GM12878 (cell line): ENCODE results near the gene INTS7. TPM values are rescaled to one million over a fixed set of nuclear protein-coding genes. Genes with fewer than 3 reads are reported as not detected.
A peak's percentile ranks its signal among the peaks of the same experiment; 100 is the strongest.
"Not testable (repeated sequence)": the region's sequence is repeated elsewhere in the genome, so short reads cannot be mapped to it uniquely, and the experiment has no call there.

Experiments
- ATAC-seq: fragments of 200-7000 bp; cut with Tn5 transposase; 3 replicates; pipeline ENCODE4 v1.9.1; 2020; ENCODE audit warnings: mild to moderate bottlenecking, moderate library complexity
- BruUV-seq: library from RNA; stranded (reverse); fragments of 400-500 nt; replicated peaks from 2 replicates; lab custom pipeline; 2021; lab: Mats Ljungman, UMichigan
- CTCF ChIA-PET: fragments of 300-600 bp; sonication (Branson Sonifier 250); formaldehyde crosslinking; extraction: SDS; loops from one replicate; lab custom pipeline; 2021; ENCODE audit warnings: inconsistent platforms; lab: Yijun Ruan, JAX
- POLR2A ChIA-PET: fragments of 350-600 bp; formaldehyde crosslinking; extraction: SDS; loops from one replicate; lab custom pipeline; 2021; ENCODE audit warnings: inconsistent platforms; lab: Charles Lee
- RAD21 ChIA-PET: fragments of 300-600 bp; sonication (Branson Sonifier 250); formaldehyde crosslinking; loops from one replicate; lab custom pipeline; 2023; ENCODE audit warnings: antibody characterized with exemption; ENCODE audit not compliant: unreplicated experiment; lab: Charles Lee
- SMC1A ChIA-PET: fragments of 300-600 bp; sonication (Branson Sonifier 250); formaldehyde crosslinking; loops from one replicate; lab custom pipeline; 2023; ENCODE audit not compliant: unreplicated experiment, uncharacterized antibody; lab: Charles Lee
- DNase-seq: peaks from one replicate; pipeline ENCODE4 v3.0.0-alpha.2; 2011; ENCODE audit warnings: low read depth, low spot score
- FAIRE-seq: peaks from 3 replicates; lab custom pipeline; 2011; peaks lifted over from hg19 to GRCh38; lab: Jason Lieb, UNC
- H2AFZ ChIP-seq: 2 replicates; pipeline ENCODE4 v1.6.0; 2011; ENCODE audit warnings: low read depth, low read length, control low read depth; ENCODE audit not compliant: control insufficient read depth
- H3K27ac ChIP-seq: 2 replicates; pipeline ENCODE4 v1.5.1; 2011; ENCODE audit warnings: control low read depth; ENCODE audit not compliant: control insufficient read depth, insufficient read depth
- H3K27me3 ChIP-seq, 2 experiments: replicated peaks in 1 of 2; 2 replicates each; pipeline versions ENCODE4 v1.6.0 to v1.6.1; 2011; ENCODE audit warnings: low read length in 1 of 2; ENCODE audit not compliant: control insufficient read depth in 2 of 2, insufficient read depth in 2 of 2
- H3K36me3 ChIP-seq, 2 experiments: 2 replicates each; pipeline ENCODE4 v1.5.1; 2011; ENCODE audit warnings: low read length in 1 of 2; ENCODE audit not compliant: control insufficient read depth in 2 of 2, insufficient read depth in 2 of 2
- H3K4me1 ChIP-seq: 2 replicates; pipeline ENCODE4 v1.6.1; 2011; ENCODE audit warnings: mild to moderate bottlenecking, low read length, moderate library complexity, mixed read lengths; ENCODE audit not compliant: control insufficient read depth, insufficient read depth
- H3K4me2 ChIP-seq: 2 replicates; pipeline ENCODE4 v1.6.0; 2011; ENCODE audit warnings: control low read depth; ENCODE audit not compliant: control insufficient read depth, insufficient read depth
- H3K4me3 ChIP-seq: fragments of 200-600 bp; sonication (generic); 2 replicates; pipeline ENCODE4 v1.5.1; 2016
- H3K79me2 ChIP-seq: 2 replicates; pipeline ENCODE4 v1.6.0; 2011; ENCODE audit warnings: low read length; ENCODE audit not compliant: control insufficient read depth, insufficient read depth
- H3K9ac ChIP-seq: 2 replicates; pipeline ENCODE4 v1.8.0; 2011; ENCODE audit warnings: low read length, control low read depth, mixed read lengths; ENCODE audit not compliant: control insufficient read depth, insufficient read depth
- H3K9me3 ChIP-seq: replicated peaks from 3 replicates; pipeline ENCODE4 v1.5.1; 2011; ENCODE audit warnings: mild to moderate bottlenecking, low read length; ENCODE audit not compliant: control insufficient read depth, insufficient read depth
- H4K20me1 ChIP-seq: 2 replicates; pipeline ENCODE4 v1.6.0; 2011; ENCODE audit not compliant: control insufficient read depth, insufficient read depth
- ASH2L ChIP-seq: fragments of 300-600, 200-600 bp; sonication (generic); IDR thresholded peaks from 2 replicates; pipeline ENCODE4 v1.6.1; 2017; ENCODE audit warnings: low read depth, mild to moderate bottlenecking, borderline replicate concordance
- BMI1 ChIP-seq: fragments of 450-650 bp; IDR thresholded peaks from 2 replicates; pipeline ENCODE4 v1.6.1; 2016; ENCODE audit warnings: mild to moderate bottlenecking, moderate library complexity, borderline replicate concordance
- CHD4 ChIP-seq: fragments of 200-600 bp; sonication (generic); IDR thresholded peaks from 2 replicates; pipeline ENCODE4 v1.6.1; 2016; ENCODE audit warnings: mild to moderate bottlenecking
- CREM ChIP-seq: IDR thresholded peaks from 2 replicates; pipeline ENCODE4 v1.6.1; 2014; ENCODE audit warnings: antibody characterized with exemption, low read depth
- MEF2A ChIP-seq: IDR thresholded peaks from 2 replicates; pipeline ENCODE4 v1.6.1; 2011; ENCODE audit warnings: low read depth, mild to moderate bottlenecking, low read length, moderate library complexity; ENCODE audit not compliant: insufficient read depth
- TCF12 ChIP-seq: IDR thresholded peaks from 2 replicates; pipeline ENCODE4 v1.6.1; 2011; ENCODE audit warnings: low read depth, mild to moderate bottlenecking, low read length
- ZNF24 ChIP-seq: fragments of 450-650 bp; IDR thresholded peaks from 2 replicates; pipeline ENCODE4 v1.6.1; 2017; ENCODE audit warnings: antibody characterized with exemption, mild to moderate bottlenecking
- WGBS: methylation state at CpG from one replicate; pipeline ENCODE4 v1.1.6; 2016; ENCODE audit warnings: low lambda C conversion rate; ENCODE audit not compliant: insufficient replicate concordance, insufficient coverage; ENCODE audit errors: missing lambda C conversion rate; 5-methylcytosine and 5-hydroxymethylcytosine counted together
- in situ Hi-C: fragments of 300-500 bp; cut with MboI; formaldehyde crosslinking; loops from 9 replicates; pipeline ENCODE4 v1.14.3; 2018; ENCODE audit warnings: mixed read lengths
- intact Hi-C: fragments of 100-400 bp; cut with micrococcal nuclease; formaldehyde crosslinking; loops from one replicate; pipeline ENCODE4 v1.14.2; 2022; ENCODE audit not compliant: unreplicated experiment
- polyA plus RNA-seq, 11 experiments: library from polyadenylated mRNA; depleted of rRNA in 4 of 11; unstranded in 6 of 11; stranded (reverse) in 5 of 11; fragments of >200 nt; fragmentation: Nextera tagmentation in 4 of 11; fragmentation: Illumina TruSeq in 1 of 11; extraction: Ambion mirVana in 4 of 11; extraction: Trizol in 1 of 11; gene quantifications; 1 replicate in 1 of 11; 2 replicates in 10 of 11; pipeline versions ENCODE4 v1.2.1 to v1.2.3, GENCODE V29; 2011 to 2016; ENCODE audit warnings: inconsistent platforms in 2 of 11, missing spikeins in 2 of 11, low read depth in 1 of 11
- total RNA-seq, 4 experiments: library from RNA; depleted of rRNA in 3 of 4; stranded (reverse); fragments of >200 nt in 3 of 4; fragmentation: Illumina TruSeq in 1 of 4; extraction: Trizol in 1 of 4; gene quantifications; 2 replicates each; pipeline versions ENCODE4 v1.2.1 to v1.2.3, GENCODE V29; 2013 to 2021
- TF ChIP-seq, protein P1 (sequence below): fragments of 450-650 bp; formaldehyde crosslinking; IDR thresholded peaks from 2 replicates; pipeline ENCODE4 v1.4.0; 2022; ENCODE audit warnings: mild to moderate bottlenecking, moderate library complexity
- TF ChIP-seq, protein P2 (sequence below): fragments of 450-650 bp; IDR thresholded peaks from 2 replicates; pipeline ENCODE4 v1.6.1; 2017; ENCODE audit warnings: low read depth, mild to moderate bottlenecking, moderate library complexity
- TF ChIP-seq, protein P3 (sequence below): IDR thresholded peaks from 2 replicates; pipeline ENCODE4 v1.6.1; 2011; ENCODE audit warnings: borderline replicate concordance, low read depth, mild to moderate bottlenecking, moderate library complexity, mixed read lengths, low read length; ENCODE audit not compliant: insufficient read depth; ENCODE audit errors: extremely low read length

The INTS7 gene
- total and polyA plus RNA-seq, 10 of the 15 experiments (the other 5 are each of a cell fraction or from before 2014, with no cell fraction given), result 17.1 to 49.1 (median 26.8) TPM

DNA sequence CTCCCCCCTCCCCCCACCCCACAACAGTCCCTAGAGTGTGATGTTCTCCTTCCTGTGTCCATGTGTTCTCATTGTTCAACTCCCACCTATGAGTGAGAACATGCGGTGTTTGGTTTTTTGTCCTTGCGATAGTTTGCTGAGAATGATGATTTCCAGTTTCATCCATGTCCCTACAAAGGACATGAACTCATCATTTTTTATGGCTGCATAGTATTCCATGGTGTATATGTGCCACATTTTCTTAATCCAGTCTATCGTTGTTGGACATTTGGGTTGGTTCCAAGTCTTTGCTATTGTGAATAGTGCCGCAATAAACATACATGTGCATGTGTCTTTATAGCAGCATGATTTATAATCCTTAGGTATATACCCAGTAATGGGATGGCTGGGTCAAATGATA, 81.8 kb downstream of the INTS7 start:
- in situ Hi-C loops, H3K4me2 ChIP-seq, H2AFZ ChIP-seq, RAD21 ChIA-PET, BruUV-seq, H3K36me3 ChIP-seq, H3K9me3 ChIP-seq, H3K79me2 ChIP-seq, intact Hi-C loops, H3K4me1 ChIP-seq, H3K27me3 ChIP-seq, H4K20me1 ChIP-seq, FAIRE-seq, DNase-seq, H3K4me3 ChIP-seq, H3K9ac ChIP-seq, H3K27ac ChIP-seq, POLR2A ChIA-PET, ATAC-seq: not testable (repeated sequence)
- CTCF ChIA-PET, result interaction anchor here (1.4 kb wide), 1 partner anchor 255 kb away, joined by 8 read pairs; no protein-coding TSS in a partner anchor
- SMC1A ChIA-PET, result interaction anchor here (1.4 to 3.2 kb wide), 2 partner anchors 13 to 24 kb away, joined by 3 to 16 read pairs; no protein-coding TSS in a partner anchor
- 83% methylated on average over 1 of the region's 4 CpGs for WGBS

DNA sequence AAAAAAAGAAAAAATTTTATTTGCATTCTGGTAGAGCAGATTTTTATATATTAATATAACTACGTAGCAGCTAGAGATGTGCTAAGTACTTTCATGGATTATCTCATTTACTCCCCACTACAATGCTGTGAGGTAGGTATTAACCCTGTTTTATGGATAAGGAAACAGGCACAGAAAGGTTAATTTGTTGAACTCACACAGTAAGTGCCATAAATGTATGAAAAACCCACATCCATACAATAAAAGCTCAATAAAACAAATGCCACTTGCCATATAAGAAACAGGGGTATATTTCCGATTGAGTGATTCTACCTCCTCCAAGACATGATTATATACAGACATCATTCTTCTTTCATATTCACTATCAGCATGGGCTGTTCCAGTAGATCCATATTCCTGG, 83.1 kb downstream of the INTS7 start:
- DNase-seq (no peak), FAIRE-seq (no peak), ATAC-seq (no peak; the same call in 2 of the 3 replicates)
- Histone ChIP-seq H3K4me1 (peaks cover 7% of the 10 kb centered on the region), H3K27ac (peak overlapping the region; percentile 1; the same call in 1 of the 2 replicates), H3K27me3 (no peaks in the 10 kb centered on the region), H3K36me3 (no peaks in the 10 kb centered on the region), H3K9ac (no peak overlapping the region), H3K4me2 (no peak overlapping the region), H4K20me1 (no peaks in the 10 kb centered on the region), H3K9me3 (no peaks in the 10 kb centered on the region), H3K79me2 (no peaks in the 10 kb centered on the region), H2AFZ (no peak overlapping the region), H3K4me3 (no peak overlapping the region)
- BruUV-seq, result no TSS peak
- in situ Hi-C loops, result no loop called here
- POLR2A ChIA-PET, result interaction anchor here (2.2 kb wide), 1 partner anchor 12 kb away, joined by 9 read pairs; no protein-coding TSS in a partner anchor
- WGBS, result 100% methylated on average over 2 of the region's 2 CpGs
- RAD21 ChIA-PET, result interaction anchor here (1.3 to 1.5 kb wide), 5 partner anchors 13 to 256 kb away, joined by 3 to 8 read pairs (median 4); no protein-coding TSS in a partner anchor
- intact Hi-C loops, result no loop called here
- SMC1A ChIA-PET, result interaction anchor here (0.7 to 3.2 kb wide), 10 partner anchors 10 to 253 kb away, joined by 3 to 16 read pairs (median 4); partner anchors contain the start of genes DTL and INTS7
- CTCF ChIA-PET, result interaction anchor here (0.6 to 1.5 kb wide), 4 partner anchors 13 to 471 kb away, joined by 3 to 8 read pairs (median 5); no protein-coding TSS in a partner anchor
- TF ChIP-seq, protein P1, sequence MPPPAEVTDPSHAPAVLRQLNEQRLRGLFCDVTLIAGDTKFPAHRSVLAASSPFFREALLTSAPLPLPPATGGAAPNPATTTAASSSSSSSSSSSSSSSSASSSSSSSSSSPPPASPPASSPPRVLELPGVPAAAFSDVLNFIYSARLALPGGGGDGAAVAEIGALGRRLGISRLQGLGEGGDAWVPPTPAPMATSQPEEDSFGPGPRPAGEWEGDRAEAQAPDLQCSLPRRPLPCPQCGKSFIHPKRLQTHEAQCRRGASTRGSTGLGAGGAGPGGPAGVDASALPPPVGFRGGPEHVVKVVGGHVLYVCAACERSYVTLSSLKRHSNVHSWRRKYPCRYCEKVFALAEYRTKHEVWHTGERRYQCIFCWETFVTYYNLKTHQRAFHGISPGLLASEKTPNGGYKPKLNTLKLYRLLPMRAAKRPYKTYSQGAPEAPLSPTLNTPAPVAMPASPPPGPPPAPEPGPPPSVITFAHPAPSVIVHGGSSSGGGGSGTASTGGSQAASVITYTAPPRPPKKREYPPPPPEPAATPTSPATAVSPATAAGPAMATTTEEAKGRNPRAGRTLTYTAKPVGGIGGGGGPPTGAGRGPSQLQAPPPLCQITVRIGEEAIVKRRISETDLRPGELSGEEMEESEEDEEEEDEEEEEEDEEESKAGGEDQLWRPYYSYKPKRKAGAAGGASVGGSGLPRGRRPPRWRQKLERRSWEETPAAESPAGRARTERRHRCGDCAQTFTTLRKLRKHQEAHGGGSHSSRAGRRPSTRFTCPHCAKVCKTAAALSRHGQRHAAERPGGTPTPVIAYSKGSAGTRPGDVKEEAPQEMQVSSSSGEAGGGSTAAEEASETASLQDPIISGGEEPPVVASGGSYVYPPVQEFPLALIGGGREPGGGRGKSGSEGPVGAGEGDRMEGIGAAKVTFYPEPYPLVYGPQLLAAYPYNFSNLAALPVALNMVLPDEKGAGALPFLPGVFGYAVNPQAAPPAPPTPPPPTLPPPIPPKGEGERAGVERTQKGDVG (CRISPR knock-in tag), result no peak
- TF ChIP-seq ASH2L (no peak), TCF12 (no peak), CHD4 (no peak), MEF2A (no peak), BMI1 (no peak), ZNF24 (no peak), CREM (no peak)
- TF ChIP-seq, protein P2, sequence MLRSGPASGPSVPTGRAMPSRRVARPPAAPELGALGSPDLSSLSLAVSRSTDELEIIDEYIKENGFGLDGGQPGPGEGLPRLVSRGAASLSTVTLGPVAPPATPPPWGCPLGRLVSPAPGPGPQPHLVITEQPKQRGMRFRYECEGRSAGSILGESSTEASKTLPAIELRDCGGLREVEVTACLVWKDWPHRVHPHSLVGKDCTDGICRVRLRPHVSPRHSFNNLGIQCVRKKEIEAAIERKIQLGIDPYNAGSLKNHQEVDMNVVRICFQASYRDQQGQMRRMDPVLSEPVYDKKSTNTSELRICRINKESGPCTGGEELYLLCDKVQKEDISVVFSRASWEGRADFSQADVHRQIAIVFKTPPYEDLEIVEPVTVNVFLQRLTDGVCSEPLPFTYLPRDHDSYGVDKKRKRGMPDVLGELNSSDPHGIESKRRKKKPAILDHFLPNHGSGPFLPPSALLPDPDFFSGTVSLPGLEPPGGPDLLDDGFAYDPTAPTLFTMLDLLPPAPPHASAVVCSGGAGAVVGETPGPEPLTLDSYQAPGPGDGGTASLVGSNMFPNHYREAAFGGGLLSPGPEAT, result no peak
- TF ChIP-seq, protein P3, sequence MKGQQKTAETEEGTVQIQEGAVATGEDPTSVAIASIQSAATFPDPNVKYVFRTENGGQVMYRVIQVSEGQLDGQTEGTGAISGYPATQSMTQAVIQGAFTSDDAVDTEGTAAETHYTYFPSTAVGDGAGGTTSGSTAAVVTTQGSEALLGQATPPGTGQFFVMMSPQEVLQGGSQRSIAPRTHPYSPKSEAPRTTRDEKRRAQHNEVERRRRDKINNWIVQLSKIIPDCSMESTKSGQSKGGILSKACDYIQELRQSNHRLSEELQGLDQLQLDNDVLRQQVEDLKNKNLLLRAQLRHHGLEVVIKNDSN, result no peak
